HG03442 (cell line): Measurements from ENCODE around the gene CDK5RAP1.

Source experiments
- ATAC-seq: cut with Tn5 transposase; IDR thresholded peaks from one replicate; pipeline ENCODE4 v1.9.1; 2021; ENCODE audit warnings: mild to moderate bottlenecking, moderate library complexity; ENCODE audit not compliant: unreplicated experiment

The CDK5RAP1 gene

GRCh38 chr20:33309631-33310030 is 91.7 kb downstream of the CDK5RAP1 start:
- no peak for ATAC-seq
